Mucosa of descending colon (tissue), 3 donors: ENCODE data around the gene KRTAP5-7. TPM values are rescaled to one million over a fixed set of nuclear protein-coding genes. Genes with fewer than 3 reads are reported as not detected.

Experiments
- ATAC-seq: fragments of 200-7000 bp; cut with Tn5 transposase; one replicate; pipeline ENCODE4 v1.9.1; 2020; ENCODE audit warnings: mild to moderate bottlenecking, moderate library complexity
- DNase-seq, 3 donors: peaks; one replicate each; pipeline ENCODE4 v3.0.0-alpha.2; 2020
- H3K36me3 ChIP-seq: fragments of 200-600 bp; one replicate; pipeline ENCODE4 v1.8.0; 2021; ENCODE audit warnings: low read depth, mild to moderate bottlenecking
- H3K4me1 ChIP-seq: fragments of 200-600 bp; one replicate; pipeline ENCODE4 v1.8.0; 2021; ENCODE audit warnings: low read depth, mild to moderate bottlenecking
- H3K4me3 ChIP-seq: fragments of 200-600 bp; one replicate; pipeline ENCODE4 v1.8.0; 2021; ENCODE audit warnings: mild to moderate bottlenecking
- H3K9me3 ChIP-seq: fragments of 200-600 bp; one replicate; pipeline ENCODE4 v1.8.0; 2021; ENCODE audit warnings: mild to moderate bottlenecking
- intact Hi-C, 2 donors: fragments of 100-400 bp; cut with DNase I in 1 of 2; cut with micrococcal nuclease in 1 of 2; formaldehyde crosslinking; loops; one replicate each; pipeline versions ENCODE4 v1.11.0 to v1.11.1; 2022; cut with DNase I, micrococcal nuclease
- total RNA-seq, 3 donors: library from RNA; stranded (reverse); fragmentation: NEBNext Ultra II Directional in 2 of 3; extraction: Animal tissue kit (Norgen Biotek cat#: 25700) in 2 of 3; gene quantifications; one replicate each; pipeline versions ENCODE4 v1.2.1 to v1.2.4, GENCODE V29; 2021 to 2023
- TF ChIP-seq, protein P1 (sequence below): fragments of 200-600 bp; IDR thresholded peaks from one replicate; pipeline ENCODE4 v1.8.0; 2022; ENCODE audit warnings: antibody characterized with exemption, mild to moderate bottlenecking
- donor health status: DM: no; HTN: no; CAD: no; lungs with moderate emphysema.
- donor health status: DM: no; HTN: no; CAD: no.
- donor health status: DM: no; HTN: yes; CAD: no.

Gene KRTAP5-7
- total RNA-seq, 3 donors from 2014 or later: 0.27 to 0.75 TPM; not detected in 1

GRCh38 chr11:71551711-71552110, 24.6 kb downstream of the KRTAP5-7 start:
- ATAC-seq (no peak), DNase-seq (no peak)
- Histone ChIP-seq H3K4me1 (no peaks in the 10 kb centered on the region), H3K4me3 (no peak overlapping the region), H3K9me3 (no peaks in the 10 kb centered on the region), H3K36me3 (no peaks in the 10 kb centered on the region)
- intact Hi-C loops: no loop called here
- TF ChIP-seq, protein P1, sequence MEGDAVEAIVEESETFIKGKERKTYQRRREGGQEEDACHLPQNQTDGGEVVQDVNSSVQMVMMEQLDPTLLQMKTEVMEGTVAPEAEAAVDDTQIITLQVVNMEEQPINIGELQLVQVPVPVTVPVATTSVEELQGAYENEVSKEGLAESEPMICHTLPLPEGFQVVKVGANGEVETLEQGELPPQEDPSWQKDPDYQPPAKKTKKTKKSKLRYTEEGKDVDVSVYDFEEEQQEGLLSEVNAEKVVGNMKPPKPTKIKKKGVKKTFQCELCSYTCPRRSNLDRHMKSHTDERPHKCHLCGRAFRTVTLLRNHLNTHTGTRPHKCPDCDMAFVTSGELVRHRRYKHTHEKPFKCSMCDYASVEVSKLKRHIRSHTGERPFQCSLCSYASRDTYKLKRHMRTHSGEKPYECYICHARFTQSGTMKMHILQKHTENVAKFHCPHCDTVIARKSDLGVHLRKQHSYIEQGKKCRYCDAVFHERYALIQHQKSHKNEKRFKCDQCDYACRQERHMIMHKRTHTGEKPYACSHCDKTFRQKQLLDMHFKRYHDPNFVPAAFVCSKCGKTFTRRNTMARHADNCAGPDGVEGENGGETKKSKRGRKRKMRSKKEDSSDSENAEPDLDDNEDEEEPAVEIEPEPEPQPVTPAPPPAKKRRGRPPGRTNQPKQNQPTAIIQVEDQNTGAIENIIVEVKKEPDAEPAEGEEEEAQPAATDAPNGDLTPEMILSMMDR: no peak

DNA sequence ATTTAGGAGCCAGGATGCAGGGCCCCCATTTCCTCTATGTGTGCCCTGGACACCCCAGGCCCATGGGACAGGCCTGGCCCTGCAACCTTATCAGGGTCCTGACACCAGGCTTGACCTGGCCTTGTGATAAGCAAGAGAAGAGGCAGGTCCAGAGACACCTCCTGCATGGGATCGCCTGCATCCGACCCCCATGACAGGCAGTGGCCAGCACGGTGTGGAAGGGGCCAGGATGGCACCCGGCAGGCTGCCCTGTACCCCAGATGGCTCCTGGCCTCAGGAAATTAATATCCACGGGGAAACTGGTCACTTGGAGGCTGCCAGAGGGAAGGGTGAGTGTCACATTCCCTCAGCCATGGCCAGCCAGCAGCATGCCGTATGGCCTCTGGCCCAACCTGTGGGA, 27.9 kb downstream of the KRTAP5-7 start:
- TF ChIP-seq, protein P1: no peak
- Histone ChIP-seq H3K4me3 (no peak overlapping the region), H3K9me3 (no peaks in the 10 kb centered on the region), H3K4me1 (no peaks in the 10 kb centered on the region), H3K36me3 (no peaks in the 10 kb centered on the region)
- no peak for ATAC-seq
- intact Hi-C loops: no loop called here
- DNase-seq: no peak

DNA sequence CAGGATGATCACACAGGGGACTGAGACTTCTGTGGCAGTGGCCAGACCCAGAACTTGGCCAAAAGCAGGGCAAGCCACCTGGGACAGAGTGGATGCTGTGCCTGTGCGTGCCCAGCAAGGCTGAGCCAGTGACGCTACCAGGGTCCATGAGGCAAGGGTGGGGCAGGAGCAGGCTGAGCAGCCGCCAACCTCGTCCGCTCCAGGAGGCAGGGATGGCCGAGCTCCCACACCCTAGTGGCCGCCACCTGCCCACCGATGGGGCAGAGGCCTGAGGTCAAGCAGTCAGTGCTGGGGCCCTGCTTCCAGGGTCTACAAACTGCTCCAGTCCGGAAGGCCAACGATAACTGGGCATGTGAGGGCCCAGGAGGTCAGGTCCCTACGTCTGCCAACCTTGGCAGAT, 28.4 kb downstream of the KRTAP5-7 start:
- TF ChIP-seq, protein P1: no peak
- ATAC-seq (no peak), DNase-seq (no peak)
- H3K4me3 ChIP-seq: no peak overlapping the region
- H3K4me1 ChIP-seq: no peaks in the 10 kb centered on the region
- H3K9me3 ChIP-seq: no peaks in the 10 kb centered on the region
- intact Hi-C loops: no loop called here
- no peaks in the 10 kb centered on the region for H3K36me3 ChIP-seq

- Histone ChIP-seq H3K9me3 (no peaks in the 10 kb centered on the region), H3K36me3 (no peaks in the 10 kb centered on the region), H3K4me1 (no peaks in the 10 kb centered on the region), H3K4me3 (no peak overlapping the region)
- intact Hi-C loops: no loop called here
- ATAC-seq (no peak), DNase-seq (no peak)
- TF ChIP-seq, protein P1: no peak
Observed at GRCh38 chr11:71556018-71556417, 29.0 kb downstream of the KRTAP5-7 start.

DNA sequence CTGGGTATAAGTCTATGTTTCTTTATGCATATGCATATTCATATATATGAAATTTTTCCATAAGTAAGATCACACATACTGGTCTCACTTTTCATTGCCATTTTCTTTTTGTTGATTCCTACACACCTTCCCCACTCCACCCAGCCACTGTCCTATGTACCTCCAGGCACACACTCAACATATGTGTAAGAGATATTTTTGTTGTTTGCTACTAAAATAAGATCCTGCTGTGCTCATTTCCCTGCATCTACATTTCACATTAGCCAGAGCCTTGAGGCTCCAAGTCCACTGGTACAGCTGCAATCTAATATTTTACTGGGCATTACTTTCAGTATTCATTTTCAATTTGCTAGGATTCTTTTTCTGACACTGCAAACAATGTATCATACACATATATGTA, 30.2 kb downstream of the KRTAP5-7 start:
- H3K4me1 ChIP-seq: no peaks in the 10 kb centered on the region
- ATAC-seq: no peak
- no peak for DNase-seq
- H3K4me3 ChIP-seq: no peak overlapping the region
- TF ChIP-seq, protein P1: no peak
- intact Hi-C loops: no loop called here
- H3K36me3 ChIP-seq: no peaks in the 10 kb centered on the region
- no peaks in the 10 kb centered on the region for H3K9me3 ChIP-seq

DNA sequence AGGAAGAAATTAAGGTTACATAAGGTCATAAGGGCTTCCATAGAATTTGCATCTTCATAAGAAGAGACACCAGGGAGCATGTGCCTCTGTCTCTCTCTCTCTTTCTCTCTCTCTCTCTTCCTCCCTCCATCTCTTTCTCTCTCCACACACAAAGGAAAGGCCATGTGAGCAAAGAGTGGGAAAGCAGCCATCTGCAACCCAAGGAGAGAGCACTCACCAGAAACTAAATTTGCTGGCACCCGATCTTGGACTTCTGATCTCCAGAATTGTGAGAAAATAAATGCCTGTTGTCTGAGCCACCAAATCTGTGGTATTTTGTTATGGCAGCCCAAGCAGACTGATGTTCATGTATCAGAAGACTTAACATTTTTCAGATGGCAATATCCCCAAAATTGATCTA, 31.9 kb downstream of the KRTAP5-7 start:
- intact Hi-C loops: no loop called here
- no peak for ATAC-seq
- DNase-seq: no peak
- no peaks in the 10 kb centered on the region for H3K4me1 ChIP-seq
- H3K9me3 ChIP-seq: no peaks in the 10 kb centered on the region
- H3K36me3 ChIP-seq: no peaks in the 10 kb centered on the region
- no peak overlapping the region for H3K4me3 ChIP-seq
- TF ChIP-seq, protein P1: no peak
